Heart right ventricle (tissue), 16 donors: ENCODE data around the gene PODNL1. TPM values are rescaled to one million over a fixed set of nuclear protein-coding genes. Genes with fewer than 3 reads are reported as not detected.
A peak's percentile ranks its signal among the peaks of the same experiment; 100 is the strongest.

Source experiments
- ATAC-seq, 8 donors: fragments of 200-7000 bp; cut with Tn5 transposase; one replicate each; pipeline ENCODE4 v1.9.1; 2020; ENCODE audit warnings: mild to moderate bottlenecking in 8 of 8, moderate library complexity in 8 of 8, moderate number of reproducible peaks in 1 of 8
- DNase-seq, 2 donors: peaks; one replicate each; pipeline ENCODE4 v3.0.0-alpha.2; 2020
- H3K27ac ChIP-seq, 10 donors: fragments of 200-600 bp; sonication (generic) in 2 of 10; one replicate each; pipeline versions ENCODE4 v1.5.0 to v1.8.0; 2020 to 2022; ENCODE audit warnings: mild to moderate bottlenecking in 3 of 10
- H3K27me3 ChIP-seq, 7 donors: fragments of 200-600 bp; one replicate each; pipeline ENCODE4 v1.8.0; 2021 to 2022; ENCODE audit warnings: mild to moderate bottlenecking in 2 of 7
- H3K36me3 ChIP-seq, 9 donors: fragments of 200-600 bp; sonication (generic) in 1 of 9; one replicate each; pipeline versions ENCODE4 v1.5.0 to v1.8.0; 2020 to 2022; ENCODE audit warnings: mild to moderate bottlenecking in 2 of 9
- H3K4me1 ChIP-seq, 9 donors: fragments of 200-600 bp; sonication (generic) in 1 of 9; one replicate each; pipeline versions ENCODE4 v1.5.0 to v1.8.0; 2020 to 2022; ENCODE audit warnings: mild to moderate bottlenecking in 4 of 9
- H3K4me3 ChIP-seq, 10 donors: fragments of 200-600 bp; sonication (generic) in 2 of 10; one replicate each; pipeline versions ENCODE4 v1.5.0 to v1.8.0; 2020 to 2022; ENCODE audit warnings: mild to moderate bottlenecking in 7 of 10, moderate library complexity in 2 of 10
- H3K9me3 ChIP-seq, 11 donors: fragments of 200-600 bp in 10 of 11; sonication (generic) in 2 of 11; one replicate each; pipeline versions ENCODE4 v1.5.0 to v1.8.0; 2013 to 2022; ENCODE audit warnings: mild to moderate bottlenecking in 2 of 11, control low read depth in 1 of 11, moderate library complexity in 1 of 11
- CTCF ChIP-seq, 9 donors: fragments of 200-600 bp; sonication (generic) in 2 of 9; IDR thresholded peaks; one replicate each; pipeline versions ENCODE4 v1.5.0 to v1.8.0; 2021 to 2022; ENCODE audit warnings: antibody characterized with exemption in 9 of 9, mild to moderate bottlenecking in 5 of 9, moderate library complexity in 1 of 9
- WGBS, 2 donors: extraction: QIAGEN DNeasy Blood & Tissue Kit; methylation state at CpG; one replicate each; pipeline ENCODE4 v1.1.7; 2013; ENCODE audit warnings: inconsistent platforms in 1 of 2; 5-methylcytosine and 5-hydroxymethylcytosine counted together
- intact Hi-C, 10 donors: fragments of 100-400 bp; cut with DNase I; formaldehyde crosslinking; loops; one replicate each; pipeline versions ENCODE4 v1.11.1 to v1.14.2; 2022
- polyA plus RNA-seq, 2 donors: library from polyadenylated mRNA; stranded (reverse); fragments of 200-250 nt; gene quantifications; one replicate each; pipeline ENCODE4 v1.2.3, GENCODE V29; 2013
- total RNA-seq, 10 donors: library from RNA; stranded (reverse); fragmentation: NEBNext Ultra II Directional in 3 of 10; extraction: Animal tissue kit (Norgen Biotek cat#: 25700) in 3 of 10; gene quantifications; one replicate each; pipeline versions ENCODE4 v1.2.1 to v1.2.4, GENCODE V29; 2021 to 2023
- donor health status: Arrhythmogenic right ventricular cardiomyopathy.
- donor health status: ischemic (EF 13 %, LVEDD 7.1; RV severe dilation, severe dysfunction).
- donor health status: healthy with polysubstance abuse.
- donor health status: DM: no; HTN: yes; CAD: no.
- donor health status: DM: no; HTN: no; CAD: no.
- donor health status: ischemic (EF 25% LVEDD 6.9; RV normal size, moderate dysfunction).
- donor health status: ischemic (EF 25% LVEDD 5.7; RV mildly dilated, moderate dysfunction).
- donor health status: healthy.
- donor health status: DM: yes; HTN: yes; CAD: no.
- donor health status: Ischemic cardiomyopathy.
- donor health status: ischemic (EF 35%, LVEDD 5.7; RV mildly dilated, moderate dysfunction).
- donor health status: nonischemic (EF 11% LVEDD 7.7; RV severe dilation, severe dysfunction).
- donor health status: DM: yes; HTN: yes; CAD: no.
- donor health status: PGD.
- donor health status: ischemic (EF 29% LVEDD 5.4; RV normal size, mild dysfunction).
- donor health status: nonischemic (EF 23%, LVEDD 6.1; RV moderate dilation, normal function).

Gene PODNL1
- total and polyA plus RNA-seq, 12 donors = 0.76 to 6.2 (median 1.8) TPM

GRCh38 chr19:13929956-13930355 is 8.3 kb downstream of the PODNL1 start:
- H3K4me1 ChIP-seq = peaks cover 0 to 18% (median 6%) of the 10 kb centered on the region in 9 donors
- no peak for DNase-seq
- intact Hi-C loops = no loop called here
- TF ChIP-seq CTCF (IDR thresholded peaks at IDR 0.05) = no peak
- no peak overlapping the region for H3K4me3 ChIP-seq
- no peak for ATAC-seq
- H3K9me3 ChIP-seq = no peaks in the 10 kb centered on the region
- peaks cover 0 to 58% (median 10%) of the 10 kb centered on the region in 9 donors for H3K36me3 ChIP-seq
- WGBS, 2 donors = 92 to 94% methylated on average over 16 to 17 of the region's 17 CpGs
- H3K27ac ChIP-seq = no peak overlapping the region
- H3K27me3 ChIP-seq = peaks cover 0 to 4% (median 0%) of the 10 kb centered on the region in 7 donors

GRCh38 chr19:13929340-13929739 is 8.9 kb downstream of the PODNL1 start:
- Histone ChIP-seq H3K27ac (no peak overlapping the region), H3K36me3 (peaks cover 0 to 64% (median 13%) of the 10 kb centered on the region in 9 donors), H3K27me3 (no peaks in the 10 kb centered on the region), H3K4me1 (peaks cover 0 to 18% (median 6%) of the 10 kb centered on the region in 9 donors), H3K9me3 (no peaks in the 10 kb centered on the region), H3K4me3 (no peak overlapping the region)
- WGBS, 2 donors = 81 to 85% methylated on average over 12 of the region's 12 CpGs
- ATAC-seq = no peak
- intact Hi-C loops = no loop called here
- DNase-seq = no peak
- TF ChIP-seq CTCF (IDR thresholded peaks at IDR 0.05) = no peak

GRCh38 chr19:13926715-13927114 is 11.5 kb downstream of the PODNL1 start:
- TF ChIP-seq CTCF (IDR thresholded peaks at IDR 0.05) = no peak
- WGBS, 2 donors = 75 to 85% methylated on average over 8 of the region's 8 CpGs
- Histone ChIP-seq H3K4me1 (peaks cover 0 to 18% (median 6%) of the 10 kb centered on the region in 9 donors), H3K27me3 (no peaks in the 10 kb centered on the region), H3K9me3 (no peaks in the 10 kb centered on the region), H3K36me3 (peaks cover 0 to 89% (median 19%) of the 10 kb centered on the region in 9 donors), H3K27ac (peak overlapping the region in 9 of 10 donors; percentile 54 to 89 (median 71)), H3K4me3 (peak overlapping the region in 3 of 10 donors; percentile 1 to 28 (median 8))
- DNase-seq (peak in 1 of 2 donors; percentile 31), ATAC-seq (peak in 6 of 8 donors; percentile 27 to 81 (median 62))
- intact Hi-C loops = no loop called here

- DNase-seq (no peak), ATAC-seq (no peak)
- WGBS, 2 donors = 80 to 94% methylated on average over 4 of the region's 4 CpGs
- Histone ChIP-seq H3K4me1 (peaks cover 0 to 18% (median 6%) of the 10 kb centered on the region in 9 donors), H3K4me3 (no peak overlapping the region), H3K27ac (peak overlapping the region in 9 of 10 donors; percentile 54 to 89 (median 71)), H3K9me3 (peaks cover 0 to 3% (median 0%) of the 10 kb centered on the region in 11 donors), H3K36me3 (peaks cover 1 to 89% (median 26%) of the 10 kb centered on the region in 9 donors), H3K27me3 (no peaks in the 10 kb centered on the region)
- intact Hi-C loops = no loop called here
- no peak for TF ChIP-seq CTCF (IDR thresholded peaks at IDR 0.05)
Measured at GRCh38 chr19:13926010-13926409, 12.2 kb downstream of the PODNL1 start.
